NCI-H1436 (cell line): ENCODE data around the gene ADRA2C.

Experiments
- DNase-seq: peaks from one replicate; lab custom pipeline; 2025; lab: John Stamatoyannopoulos, UW

ADRA2C gene

GRCh38 chr4:3733195-3733594, 33.0 kb upstream of the ADRA2C start:
- no peak for DNase-seq

- DNase-seq: no peak
Measured at GRCh38 chr4:3735196-3735595, 31.0 kb upstream of the ADRA2C start.

- no peak for DNase-seq
Measured at GRCh38 chr4:3736290-3736689, 29.9 kb upstream of the ADRA2C start.

- no peak for DNase-seq
Measured at GRCh38 chr4:3736806-3737205, 29.4 kb upstream of the ADRA2C start.

- no peak for DNase-seq
Measured at GRCh38 chr4:3739577-3739976, 26.6 kb upstream of the ADRA2C start.

GRCh38 chr4:3740256-3740655, 25.9 kb upstream of the ADRA2C start:
- DNase-seq: no peak

GRCh38 chr4:3741217-3742011, 24.8 kb upstream of the ADRA2C start:
- no peak for DNase-seq

GRCh38 chr4:3742610-3743009, 23.6 kb upstream of the ADRA2C start:
- no peak for DNase-seq

GRCh38 chr4:3744232-3744631, 22.0 kb upstream of the ADRA2C start:
- DNase-seq: no peak

GRCh38 chr4:3744901-3745300, 21.3 kb upstream of the ADRA2C start:
- no peak for DNase-seq

- DNase-seq: no peak
Measured at GRCh38 chr4:3745886-3746656, 20.1 kb upstream of the ADRA2C start.

- DNase-seq: no peak
Measured at GRCh38 chr4:3746701-3747580, 19.2 kb upstream of the ADRA2C start.

- DNase-seq: no peak
Measured at GRCh38 chr4:3747581-3747904, 18.6 kb upstream of the ADRA2C start.

GRCh38 chr4:3748136-3748898, 17.9 kb upstream of the ADRA2C start:
- no peak for DNase-seq

GRCh38 chr4:3749081-3749480, 17.1 kb upstream of the ADRA2C start:
- DNase-seq: no peak

GRCh38 chr4:3750334-3750733, 15.9 kb upstream of the ADRA2C start:
- DNase-seq: no peak

- no peak for DNase-seq
Measured at GRCh38 chr4:3752022-3752421, 14.2 kb upstream of the ADRA2C start.

- no peak for DNase-seq
Measured at GRCh38 chr4:3753726-3754412, 12.3 kb upstream of the ADRA2C start.

- no peak for DNase-seq
Measured at GRCh38 chr4:3756343-3757059, 9.7 kb upstream of the ADRA2C start.

GRCh38 chr4:3759236-3759635, 6.9 kb upstream of the ADRA2C start:
- DNase-seq: no peak

- no peak for DNase-seq
Measured at GRCh38 chr4:3760346-3760745, 5.8 kb upstream of the ADRA2C start.
